GM23248 (cell line): ENCODE measurements around the gene CACNB2. TPM values are rescaled to one million over a fixed set of nuclear protein-coding genes. Genes with fewer than 3 reads are reported as not detected.

Experiments
- DNase-seq: peaks from one replicate; pipeline ENCODE4 v3.0.0-alpha.2; 2015
- H2AFZ ChIP-seq: fragments of 200-600 bp; sonication (generic); 2 replicates; pipeline ENCODE4 v1.6.1; 2016; ENCODE audit warnings: antibody characterized with exemption
- H3F3A ChIP-seq: fragments of 200-600 bp; sonication (generic); 2 replicates; pipeline ENCODE4 v1.6.1; 2016; ENCODE audit warnings: mild to moderate bottlenecking, antibody characterized with exemption, mixed run types; ENCODE audit not compliant: insufficient read depth
- H3K27ac ChIP-seq: fragments of 200-600 bp; sonication (generic); 2 replicates; pipeline ENCODE4 v1.5.1; 2016; ENCODE audit warnings: mild to moderate bottlenecking
- H3K27me3 ChIP-seq: fragments of 200-600 bp; sonication (generic); replicated peaks from 2 replicates; pipeline ENCODE4 v1.6.1; 2016; ENCODE audit warnings: mild to moderate bottlenecking; ENCODE audit not compliant: insufficient read depth
- H3K36me3 ChIP-seq: fragments of 200-600 bp; sonication (generic); 2 replicates; pipeline ENCODE4 v1.6.1; 2016; ENCODE audit warnings: low read depth, mild to moderate bottlenecking
- H3K4me1 ChIP-seq: fragments of 200-600 bp; sonication (generic); 2 replicates; pipeline ENCODE4 v1.6.1; 2016; ENCODE audit warnings: mild to moderate bottlenecking; ENCODE audit not compliant: insufficient read depth
- H3K4me2 ChIP-seq: fragments of 200-600 bp; sonication (generic); one replicate; pipeline ENCODE4 v1.6.1; 2016; ENCODE audit warnings: mild to moderate bottlenecking; ENCODE audit not compliant: unreplicated experiment
- H3K4me3 ChIP-seq: fragments of 200-600 bp; sonication (generic); 2 replicates; pipeline ENCODE4 v1.5.1; 2016; ENCODE audit warnings: mild to moderate bottlenecking
- H3K79me2 ChIP-seq: fragments of 200-600 bp; sonication (generic); 2 replicates; pipeline ENCODE4 v1.6.1; 2016; ENCODE audit warnings: mild to moderate bottlenecking; ENCODE audit not compliant: insufficient read depth
- H3K9ac ChIP-seq: fragments of 200-600 bp; sonication (generic); 2 replicates; pipeline ENCODE4 v1.6.1; 2016; ENCODE audit warnings: mild to moderate bottlenecking
- H3K9me2 ChIP-seq: fragments of 200-600 bp; sonication (generic); 2 replicates; pipeline ENCODE4 v1.6.1; 2016; ENCODE audit warnings: mixed run types, mild to moderate bottlenecking, moderate library complexity; ENCODE audit not compliant: insufficient read depth
- H3K9me3 ChIP-seq: fragments of 200-600 bp; sonication (generic); one replicate; pipeline ENCODE4 v1.6.1; 2017; ENCODE audit warnings: low read depth
- H4K20me1 ChIP-seq: fragments of 200-600 bp; sonication (generic); 2 replicates; pipeline ENCODE4 v1.6.0; 2016; ENCODE audit not compliant: insufficient read depth
- EZH2 ChIP-seq: fragments of 200-600 bp; sonication (generic); IDR thresholded peaks from 2 replicates; pipeline ENCODE4 v1.6.1; 2018; ENCODE audit warnings: antibody characterized with exemption, mild to moderate bottlenecking; ENCODE audit not compliant: insufficient read depth, poor library complexity, severe bottlenecking
- EZH2phosphoT487 ChIP-seq: fragments of 200-600 bp; sonication (generic); IDR thresholded peaks from 2 replicates; pipeline ENCODE4 v1.6.1; 2018; ENCODE audit warnings: antibody characterized with exemption, moderate library complexity, mild to moderate bottlenecking, low read depth; ENCODE audit not compliant: insufficient read depth
- WGBS, 2 experiments: methylation state at CpG; one replicate each; pipeline ENCODE4 v1.1.6; 2015 to 2017; ENCODE audit warnings: low lambda C conversion rate in 2 of 2, low coverage in 1 of 2; ENCODE audit errors: missing lambda C conversion rate in 2 of 2; 5-methylcytosine and 5-hydroxymethylcytosine counted together
- in situ Hi-C: fragments of 300-500 bp; cut with MboI; formaldehyde crosslinking; loops from 2 replicates; pipeline ENCODE4 v1.15.0; 2020
- polyA plus RNA-seq: library from polyadenylated mRNA; unstranded; fragments of >200 nt; fragmentation: Nextera tagmentation; extraction: Ambion mirVana; gene quantifications from 2 replicates; pipeline ENCODE4 v1.2.1, GENCODE V29; 2016
- total RNA-seq: library from RNA; depleted of rRNA; stranded (reverse); fragments of >200 nt; shearing (Covaris generic); gene quantifications from 2 replicates; pipeline ENCODE4 v1.2.3, GENCODE V29; 2014

Gene CACNB2
- total and polyA plus RNA-seq, 2 experiments from 2014 or later: 0.31 to 0.32 TPM

GRCh38 chr10:18417950-18418527 is 277.8 kb downstream of the CACNB2 start:
- Histone ChIP-seq H3K4me3 (no peak overlapping the region), H3K9me3 (no peaks in the 10 kb centered on the region), H3K27me3 (no peaks in the 10 kb centered on the region), H3K9me2 (no peaks in the 10 kb centered on the region), H3K9ac (no peak overlapping the region), H3K4me2 (no peak overlapping the region), H3F3A (no peaks in the 10 kb centered on the region), H3K36me3 (no peaks in the 10 kb centered on the region), H4K20me1 (no peaks in the 10 kb centered on the region), H3K27ac (no peak overlapping the region), H2AFZ (no peak overlapping the region), H3K4me1 (no peaks in the 10 kb centered on the region), H3K79me2 (no peaks in the 10 kb centered on the region)
- in situ Hi-C loops: no loop called here
- DNase-seq: no peak
- TF ChIP-seq EZH2 (no peak), EZH2phosphoT487 (no peak)
- 76 to 79% methylated on average over 15 of the region's 15 CpGs for WGBS, 2 experiments

- Histone ChIP-seq H3K79me2 (no peaks in the 10 kb centered on the region), H3K9me2 (no peaks in the 10 kb centered on the region), H3K27ac (no peak overlapping the region), H3K4me3 (no peak overlapping the region), H4K20me1 (no peaks in the 10 kb centered on the region), H3F3A (no peaks in the 10 kb centered on the region), H3K4me1 (no peaks in the 10 kb centered on the region), H2AFZ (no peak overlapping the region), H3K27me3 (no peaks in the 10 kb centered on the region), H3K4me2 (no peak overlapping the region), H3K9me3 (no peaks in the 10 kb centered on the region), H3K36me3 (no peaks in the 10 kb centered on the region), H3K9ac (no peak overlapping the region)
- in situ Hi-C loops: no loop called here
- DNase-seq: no peak
- no peak for TF ChIP-seq EZH2
- TF ChIP-seq EZH2phosphoT487: no peak
- 74 to 75% methylated on average over 9 of the region's 9 CpGs for WGBS, 2 experiments
These were observed 278.5 kb downstream of the CACNB2 start for GRCh38 chr10:18418541-18419215.

GRCh38 chr10:18419945-18420344 is 279.7 kb downstream of the CACNB2 start:
- Histone ChIP-seq H3K79me2 (no peaks in the 10 kb centered on the region), H3K9ac (no peak overlapping the region), H3K27ac (no peak overlapping the region), H2AFZ (no peak overlapping the region), H3K9me3 (no peaks in the 10 kb centered on the region), H4K20me1 (no peaks in the 10 kb centered on the region), H3F3A (no peaks in the 10 kb centered on the region), H3K9me2 (no peaks in the 10 kb centered on the region), H3K4me3 (no peak overlapping the region), H3K27me3 (no peaks in the 10 kb centered on the region), H3K36me3 (no peaks in the 10 kb centered on the region), H3K4me1 (no peaks in the 10 kb centered on the region), H3K4me2 (no peak overlapping the region)
- 27 to 50% methylated on average over 2 of the region's 2 CpGs for WGBS, 2 experiments
- in situ Hi-C loops: no loop called here
- DNase-seq: no peak
- TF ChIP-seq EZH2phosphoT487 (no peak), EZH2 (no peak)

- Histone ChIP-seq H4K20me1 (no peaks in the 10 kb centered on the region), H3K4me1 (no peaks in the 10 kb centered on the region), H3K27me3 (no peaks in the 10 kb centered on the region), H3K9me2 (no peaks in the 10 kb centered on the region), H3F3A (no peaks in the 10 kb centered on the region), H2AFZ (no peak overlapping the region), H3K36me3 (no peaks in the 10 kb centered on the region), H3K9me3 (no peaks in the 10 kb centered on the region), H3K4me2 (no peak overlapping the region), H3K79me2 (no peaks in the 10 kb centered on the region), H3K27ac (no peak overlapping the region), H3K9ac (no peak overlapping the region), H3K4me3 (no peak overlapping the region)
- DNase-seq: no peak
- TF ChIP-seq EZH2 (no peak), EZH2phosphoT487 (no peak)
- in situ Hi-C loops: no loop called here
- WGBS, 2 experiments: 52 to 57% methylated on average over 7 of the region's 7 CpGs
These were observed 281.6 kb downstream of the CACNB2 start for GRCh38 chr10:18421726-18422293.
